ENCODE results near the gene MRPS6. TPM values are rescaled to one million over a fixed set of nuclear protein-coding genes. Genes with fewer than 3 reads are reported as not detected.

The MRPS6 gene
- polyA plus RNA-seq, 1 donor (not counting 4 experiments of a cell fraction or from before 2014, with no cell fraction given), result 41.5 TPM

GRCh38 chr21:34166468-34166867 is 93.1 kb downstream of the MRPS6 start:
- Histone ChIP-seq H3K4me2 (ENCODE audit: control insufficient read depth, extremely low read depth, insufficient read depth, low read depth, low read length) (no peak overlapping the region), H3K9me1 (ENCODE audit: control insufficient read depth, extremely low read depth, insufficient read depth, low read length) (no peaks in the 10 kb centered on the region), H2AFZ (ENCODE audit: control insufficient read depth, low read length) (no peak overlapping the region), H3K36me3 (ENCODE audit: control insufficient read depth in 2 of 2, extremely low read depth in 1 of 2, insufficient read depth in 2 of 2, low read length in 2 of 2) (no peaks in the 10 kb centered on the region), H3K9me3 (ENCODE audit: control insufficient read depth, low read depth, low read length) (peaks cover 18% of the 10 kb centered on the region), H4K20me1 (ENCODE audit: control insufficient read depth, extremely low read depth, insufficient read depth, low read length) (no peaks in the 10 kb centered on the region), H3K4me3 (ENCODE audit: control insufficient read depth in 2 of 3, extremely low read depth in 1 of 3, insufficient read depth in 2 of 3, low read depth in 1 of 3, low read length in 3 of 3) (no peak overlapping the region), H3K27ac (ENCODE audit: control insufficient read depth, insufficient read depth, low read length) (no peak overlapping the region), H3K27me3 (ENCODE audit: control insufficient read depth, extremely low read depth, insufficient read depth, low read length) (no peaks in the 10 kb centered on the region), H3K79me2 (ENCODE audit: control insufficient read depth, insufficient read depth, low read length) (no peaks in the 10 kb centered on the region), H3K9ac (ENCODE audit: control insufficient read depth, extremely low read depth, insufficient read depth, low read length) (no peak overlapping the region), H3K4me1 (ENCODE audit: control insufficient read depth, extremely low read depth, insufficient read depth, low read length) (no peaks in the 10 kb centered on the region)
- TF ChIP-seq CTCF (optimal IDR thresholded peaks at IDR 0.05 in 1 of 3, IDR thresholded peaks at IDR 0.05 in 1 of 3, conservative IDR thresholded peaks at IDR 0.05 in 1 of 3; ENCODE audit: extremely low read depth in 1 of 3, insufficient read depth in 2 of 3, low read length in 3 of 3) (no peak), EZH2 (IDR thresholded peaks at IDR 0.05; ENCODE audit: low read length) (no peak)
- dilution Hi-C loops (cut with MboI; ENCODE audit: extremely low pct_ligation_motif_present, low sequenced_read_pairs), result loop anchor here (5.0 kb wide), 1 partner anchor 41 kb away; no protein-coding TSS in a partner anchor
- no peak for FAIRE-seq
- no peak for DNase-seq (ENCODE audit: low read depth, low spot score)

- H3K4me3 ChIP-seq (ENCODE audit: control insufficient read depth in 2 of 3, extremely low read depth in 1 of 3, insufficient read depth in 2 of 3, low read depth in 1 of 3, low read length in 3 of 3), result no peak overlapping the region
- FAIRE-seq (no peak), DNase-seq (ENCODE audit: low read depth, low spot score) (no peak)
- no peaks in the 10 kb centered on the region for H3K9me1 ChIP-seq (ENCODE audit: control insufficient read depth, extremely low read depth, insufficient read depth, low read length)
- no peaks in the 10 kb centered on the region for H4K20me1 ChIP-seq (ENCODE audit: control insufficient read depth, extremely low read depth, insufficient read depth, low read length)
- H3K27ac ChIP-seq (ENCODE audit: control insufficient read depth, insufficient read depth, low read length), result no peak overlapping the region
- no peaks in the 10 kb centered on the region for H3K27me3 ChIP-seq (ENCODE audit: control insufficient read depth, extremely low read depth, insufficient read depth, low read length)
- no peaks in the 10 kb centered on the region for H3K4me1 ChIP-seq (ENCODE audit: control insufficient read depth, extremely low read depth, insufficient read depth, low read length)
- no peaks in the 10 kb centered on the region for H3K79me2 ChIP-seq (ENCODE audit: control insufficient read depth, insufficient read depth, low read length)
- no peak overlapping the region for H3K4me2 ChIP-seq (ENCODE audit: control insufficient read depth, extremely low read depth, insufficient read depth, low read depth, low read length)
- H3K9me3 ChIP-seq (ENCODE audit: control insufficient read depth, low read depth, low read length), result peaks cover 14% of the 10 kb centered on the region
- no peak overlapping the region for H3K9ac ChIP-seq (ENCODE audit: control insufficient read depth, extremely low read depth, insufficient read depth, low read length)
- H2AFZ ChIP-seq (ENCODE audit: control insufficient read depth, low read length), result no peak overlapping the region
- TF ChIP-seq EZH2 (IDR thresholded peaks at IDR 0.05; ENCODE audit: low read length) (no peak), CTCF (optimal IDR thresholded peaks at IDR 0.05 in 1 of 3, IDR thresholded peaks at IDR 0.05 in 1 of 3, conservative IDR thresholded peaks at IDR 0.05 in 1 of 3; ENCODE audit: extremely low read depth in 1 of 3, insufficient read depth in 2 of 3, low read length in 3 of 3) (no peak)
- no peaks in the 10 kb centered on the region for H3K36me3 ChIP-seq (ENCODE audit: control insufficient read depth in 2 of 2, extremely low read depth in 1 of 2, insufficient read depth in 2 of 2, low read length in 2 of 2)
- dilution Hi-C loops (cut with MboI; ENCODE audit: extremely low pct_ligation_motif_present, low sequenced_read_pairs), result no loop called here
Measured at GRCh38 chr21:34170886-34171285, 97.5 kb downstream of the MRPS6 start.

Data from keratinocyte (primary cell).